ENCODE results near the gene INAVA. TPM values are rescaled to one million over a fixed set of nuclear protein-coding genes. Genes with fewer than 3 reads are reported as not detected.
A peak's percentile ranks its signal among the peaks of the same experiment; 100 is the strongest.

Gene INAVA
- total and polyA plus RNA-seq, 2 experiments from 2014 or later, result 25.3 to 43.9 TPM

DNA sequence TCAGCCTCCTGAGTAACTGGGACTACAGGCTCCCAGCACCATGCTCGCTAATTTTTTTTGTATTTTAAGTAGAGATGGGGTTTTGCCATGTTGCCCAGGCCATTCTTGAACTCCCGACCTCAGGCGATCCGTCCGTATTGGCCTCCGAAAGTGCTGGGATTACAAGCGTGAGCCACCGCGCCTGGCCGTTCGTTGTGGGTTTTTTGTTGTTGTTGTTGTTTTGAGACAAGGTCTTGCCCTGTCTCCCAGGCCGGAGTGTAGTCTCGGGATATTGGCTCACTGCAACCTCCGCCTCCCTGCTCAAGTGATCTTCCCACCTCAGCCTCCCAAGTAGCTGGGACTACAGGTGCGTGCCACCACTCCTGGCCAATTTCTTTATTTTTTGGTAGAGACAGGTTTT lies 4.7 kb upstream of the INAVA start:
- Mint-ChIP-seq H3K36me3 (ENCODE audit: low read depth) (peaks cover 4% of the 10 kb centered on the region; the same call in 1 of the 3 replicates), H3K9me3 (no peaks in the 10 kb centered on the region; the same call in 2 of the 3 replicates), H3K27me3 (ENCODE audit: insufficient read depth, low read depth, poor library complexity) (peaks cover 36% of the 10 kb centered on the region), H3K27ac (no peak overlapping the region), H3K4me1 (peaks cover 60% of the 10 kb centered on the region), H3K4me3 (peak overlapping the region; percentile 85; the same call in 2 of the 3 replicates)
- H3K36me3 ChIP-seq (ENCODE audit: insufficient read depth), result no peaks in the 10 kb centered on the region
- peaks cover 31% of the 10 kb centered on the region for H3K79me2 ChIP-seq (replicated peaks; ENCODE audit: insufficient read depth)
- no peak for ATAC-seq
- H3F3A ChIP-seq (replicated peaks; ENCODE audit: low read depth), result 0 out of 2 replicates have a peak, but pooled peaks cover 9% of the 10 kb centered on the region
- 0 out of 2 replicates have a peak overlapping the region, but pooled peaks have one; percentile 95 for H3K4me2 ChIP-seq
- H3K4me1 ChIP-seq (ENCODE audit: insufficient read depth), result peaks cover 54% of the 10 kb centered on the region
- DNase-seq (ENCODE audit: low spot score), result no peak
- no peak overlapping the region for H2AFZ ChIP-seq
- H3K4me3 ChIP-seq, result no peak overlapping the region
- no peaks in the 10 kb centered on the region for H3K9me2 ChIP-seq (ENCODE audit: insufficient read depth)
- no peak for TF ChIP-seq JUNB (IDR thresholded peaks at IDR 0.05; ENCODE audit: unreplicated experiment)
- TF ChIP-seq, protein P1, sequence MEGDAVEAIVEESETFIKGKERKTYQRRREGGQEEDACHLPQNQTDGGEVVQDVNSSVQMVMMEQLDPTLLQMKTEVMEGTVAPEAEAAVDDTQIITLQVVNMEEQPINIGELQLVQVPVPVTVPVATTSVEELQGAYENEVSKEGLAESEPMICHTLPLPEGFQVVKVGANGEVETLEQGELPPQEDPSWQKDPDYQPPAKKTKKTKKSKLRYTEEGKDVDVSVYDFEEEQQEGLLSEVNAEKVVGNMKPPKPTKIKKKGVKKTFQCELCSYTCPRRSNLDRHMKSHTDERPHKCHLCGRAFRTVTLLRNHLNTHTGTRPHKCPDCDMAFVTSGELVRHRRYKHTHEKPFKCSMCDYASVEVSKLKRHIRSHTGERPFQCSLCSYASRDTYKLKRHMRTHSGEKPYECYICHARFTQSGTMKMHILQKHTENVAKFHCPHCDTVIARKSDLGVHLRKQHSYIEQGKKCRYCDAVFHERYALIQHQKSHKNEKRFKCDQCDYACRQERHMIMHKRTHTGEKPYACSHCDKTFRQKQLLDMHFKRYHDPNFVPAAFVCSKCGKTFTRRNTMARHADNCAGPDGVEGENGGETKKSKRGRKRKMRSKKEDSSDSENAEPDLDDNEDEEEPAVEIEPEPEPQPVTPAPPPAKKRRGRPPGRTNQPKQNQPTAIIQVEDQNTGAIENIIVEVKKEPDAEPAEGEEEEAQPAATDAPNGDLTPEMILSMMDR (conservative IDR thresholded peaks at IDR 0.05; ENCODE audit: low read depth in 2 of 2), result no peak
- TF ChIP-seq POLR2AphosphoS5 (IDR thresholded peaks at IDR 0.05; ENCODE audit: low read depth), result no peak
- no peak for TF ChIP-seq CREB1 (CRISPR knock-in tag; IDR thresholded peaks at IDR 0.05; ENCODE audit: low read depth)
- TF ChIP-seq EZH2 (IDR thresholded peaks at IDR 0.05; ENCODE audit: low read depth, unreplicated experiment), result no peak
- no peaks in the 10 kb centered on the region for H3K27me3 ChIP-seq (ENCODE audit: insufficient read depth)
- H4K20me1 ChIP-seq (replicated peaks; ENCODE audit: insufficient read depth), result no peaks in the 10 kb centered on the region; the same call in 1 of the 2 replicates
- no peak overlapping the region for H3K27ac ChIP-seq (ENCODE audit: low read depth)

DNA sequence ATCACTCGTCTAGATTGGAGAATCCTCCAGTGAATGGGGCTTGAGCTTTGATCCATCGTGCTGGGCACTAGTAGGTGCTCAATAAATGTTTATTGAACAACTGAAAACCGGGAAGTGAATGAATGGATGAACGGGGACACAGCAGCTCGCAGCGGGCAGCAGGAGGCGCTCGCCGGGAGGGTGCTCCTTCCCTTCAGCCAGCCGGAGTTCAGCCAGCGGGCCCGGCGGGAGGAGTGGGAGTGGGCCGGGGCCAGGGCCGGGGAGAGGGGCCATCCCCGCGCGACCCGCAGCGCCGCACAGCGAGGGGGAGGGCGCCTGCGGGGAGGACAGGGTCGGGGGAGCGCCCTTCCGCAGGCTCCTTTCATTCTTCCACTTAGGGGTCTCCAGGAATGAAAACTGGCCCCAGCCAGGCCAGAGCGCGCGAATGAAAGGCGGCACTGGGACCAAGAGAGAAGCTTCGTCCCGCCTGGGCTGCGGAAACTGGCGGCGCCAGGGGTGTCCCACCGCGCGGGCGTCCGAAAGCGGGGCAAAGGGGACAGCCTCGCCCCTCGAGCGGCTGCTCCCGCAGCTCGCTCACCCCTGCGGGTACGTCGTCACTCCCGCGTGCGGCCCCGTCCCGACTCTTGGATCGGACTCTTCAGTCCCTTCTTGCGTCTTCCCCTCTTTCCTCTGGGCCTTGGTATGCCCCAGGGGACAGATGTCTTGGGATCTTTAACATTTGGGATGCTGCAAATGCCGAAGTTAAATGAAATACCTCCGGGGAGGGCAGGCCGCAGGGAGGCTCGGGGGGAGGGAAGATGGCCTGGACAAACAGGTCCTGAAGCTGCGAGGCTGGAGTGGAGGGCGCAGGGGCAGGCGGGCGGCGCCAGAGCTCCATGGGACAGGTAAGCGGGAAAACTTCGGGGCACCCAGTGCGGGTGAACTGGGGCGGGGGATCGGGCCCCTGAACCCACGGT lies 3.6 kb upstream of the INAVA start:
- ATAC-seq, result peak; percentile 52
- Histone ChIP-seq H3K4me1 (ENCODE audit: insufficient read depth) (peaks cover 64% of the 10 kb centered on the region), H3K27ac (ENCODE audit: low read depth) (peak overlapping the region; percentile 99)
- TF ChIP-seq, protein P2, sequence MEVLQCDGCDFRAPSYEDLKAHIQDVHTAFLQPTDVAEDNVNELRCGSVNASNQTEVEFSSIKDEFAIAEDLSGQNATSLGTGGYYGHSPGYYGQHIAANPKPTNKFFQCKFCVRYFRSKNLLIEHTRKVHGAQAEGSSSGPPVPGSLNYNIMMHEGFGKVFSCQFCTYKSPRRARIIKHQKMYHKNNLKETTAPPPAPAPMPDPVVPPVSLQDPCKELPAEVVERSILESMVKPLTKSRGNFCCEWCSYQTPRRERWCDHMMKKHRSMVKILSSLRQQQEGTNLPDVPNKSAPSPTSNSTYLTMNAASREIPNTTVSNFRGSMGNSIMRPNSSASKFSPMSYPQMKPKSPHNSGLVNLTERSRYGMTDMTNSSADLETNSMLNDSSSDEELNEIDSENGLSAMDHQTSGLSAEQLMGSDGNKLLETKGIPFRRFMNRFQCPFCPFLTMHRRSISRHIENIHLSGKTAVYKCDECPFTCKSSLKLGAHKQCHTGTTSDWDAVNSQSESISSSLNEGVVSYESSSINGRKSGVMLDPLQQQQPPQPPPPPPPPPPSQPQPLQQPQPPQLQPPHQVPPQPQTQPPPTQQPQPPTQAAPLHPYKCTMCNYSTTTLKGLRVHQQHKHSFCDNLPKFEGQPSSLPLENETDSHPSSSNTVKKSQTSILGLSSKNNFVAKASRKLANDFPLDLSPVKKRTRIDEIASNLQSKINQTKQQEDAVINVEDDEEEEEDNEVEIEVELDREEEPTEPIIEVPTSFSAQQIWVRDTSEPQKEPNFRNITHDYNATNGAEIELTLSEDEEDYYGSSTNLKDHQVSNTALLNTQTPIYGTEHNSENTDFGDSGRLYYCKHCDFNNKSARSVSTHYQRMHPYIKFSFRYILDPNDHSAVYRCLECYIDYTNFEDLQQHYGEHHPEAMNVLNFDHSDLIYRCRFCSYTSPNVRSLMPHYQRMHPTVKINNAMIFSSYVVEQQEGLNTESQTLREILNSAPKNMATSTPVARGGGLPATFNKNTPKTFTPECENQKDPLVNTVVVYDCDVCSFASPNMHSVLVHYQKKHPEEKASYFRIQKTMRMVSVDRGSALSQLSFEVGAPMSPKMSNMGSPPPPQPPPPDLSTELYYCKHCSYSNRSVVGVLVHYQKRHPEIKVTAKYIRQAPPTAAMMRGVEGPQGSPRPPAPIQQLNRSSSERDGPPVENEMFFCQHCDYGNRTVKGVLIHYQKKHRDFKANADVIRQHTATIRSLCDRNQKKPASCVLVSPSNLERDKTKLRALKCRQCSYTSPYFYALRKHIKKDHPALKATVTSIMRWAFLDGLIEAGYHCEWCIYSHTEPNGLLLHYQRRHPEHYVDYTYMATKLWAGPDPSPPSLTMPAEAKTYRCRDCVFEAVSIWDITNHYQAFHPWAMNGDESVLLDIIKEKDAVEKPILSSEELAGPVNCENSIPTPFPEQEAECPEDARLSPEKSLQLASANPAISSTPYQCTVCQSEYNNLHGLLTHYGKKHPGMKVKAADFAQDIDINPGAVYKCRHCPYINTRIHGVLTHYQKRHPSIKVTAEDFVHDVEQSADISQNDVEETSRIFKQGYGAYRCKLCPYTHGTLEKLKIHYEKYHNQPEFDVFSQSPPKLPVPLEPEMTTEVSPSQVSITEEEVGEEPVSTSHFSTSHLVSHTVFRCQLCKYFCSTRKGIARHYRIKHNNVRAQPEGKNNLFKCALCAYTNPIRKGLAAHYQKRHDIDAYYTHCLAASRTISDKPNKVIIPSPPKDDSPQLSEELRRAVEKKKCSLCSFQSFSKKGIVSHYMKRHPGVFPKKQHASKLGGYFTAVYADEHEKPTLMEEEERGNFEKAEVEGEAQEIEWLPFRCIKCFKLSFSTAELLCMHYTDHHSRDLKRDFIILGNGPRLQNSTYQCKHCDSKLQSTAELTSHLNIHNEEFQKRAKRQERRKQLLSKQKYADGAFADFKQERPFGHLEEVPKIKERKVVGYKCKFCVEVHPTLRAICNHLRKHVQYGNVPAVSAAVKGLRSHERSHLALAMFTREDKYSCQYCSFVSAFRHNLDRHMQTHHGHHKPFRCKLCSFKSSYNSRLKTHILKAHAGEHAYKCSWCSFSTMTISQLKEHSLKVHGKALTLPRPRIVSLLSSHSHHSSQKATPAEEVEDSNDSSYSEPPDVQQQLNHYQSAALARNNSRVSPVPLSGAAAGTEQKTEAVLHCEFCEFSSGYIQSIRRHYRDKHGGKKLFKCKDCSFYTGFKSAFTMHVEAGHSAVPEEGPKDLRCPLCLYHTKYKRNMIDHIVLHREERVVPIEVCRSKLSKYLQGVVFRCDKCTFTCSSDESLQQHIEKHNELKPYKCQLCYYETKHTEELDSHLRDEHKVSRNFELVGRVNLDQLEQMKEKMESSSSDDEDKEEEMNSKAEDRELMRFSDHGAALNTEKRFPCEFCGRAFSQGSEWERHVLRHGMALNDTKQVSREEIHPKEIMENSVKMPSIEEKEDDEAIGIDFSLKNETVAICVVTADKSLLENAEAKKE (CRISPR knock-in tag; IDR thresholded peaks at IDR 0.05), result no peak
- TF ChIP-seq, protein P1 (conservative IDR thresholded peaks at IDR 0.05; ENCODE audit: low read depth in 2 of 2), result peak; percentile 77 to 80
- peak; percentile 16; the same call in 1 of the 2 replicates for TF ChIP-seq CREB1 (CRISPR knock-in tag; IDR thresholded peaks at IDR 0.05; ENCODE audit: low read depth)
- TF ChIP-seq, protein P3, sequence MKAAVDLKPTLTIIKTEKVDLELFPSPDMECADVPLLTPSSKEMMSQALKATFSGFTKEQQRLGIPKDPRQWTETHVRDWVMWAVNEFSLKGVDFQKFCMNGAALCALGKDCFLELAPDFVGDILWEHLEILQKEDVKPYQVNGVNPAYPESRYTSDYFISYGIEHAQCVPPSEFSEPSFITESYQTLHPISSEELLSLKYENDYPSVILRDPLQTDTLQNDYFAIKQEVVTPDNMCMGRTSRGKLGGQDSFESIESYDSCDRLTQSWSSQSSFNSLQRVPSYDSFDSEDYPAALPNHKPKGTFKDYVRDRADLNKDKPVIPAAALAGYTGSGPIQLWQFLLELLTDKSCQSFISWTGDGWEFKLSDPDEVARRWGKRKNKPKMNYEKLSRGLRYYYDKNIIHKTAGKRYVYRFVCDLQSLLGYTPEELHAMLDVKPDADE (IDR thresholded peaks at IDR 0.05), result no peak

More for the DNA sequence above, 3.6 kb upstream of the INAVA start:
- Mint-ChIP-seq H3K4me1 (peaks cover 71% of the 10 kb centered on the region), H3K36me3 (ENCODE audit: low read depth) (peaks cover 4% of the 10 kb centered on the region; the same call in 1 of the 3 replicates), H3K4me3 (peak overlapping the region; percentile 85), H3K27ac (peak overlapping the region; percentile 95), H3K27me3 (ENCODE audit: insufficient read depth, low read depth, poor library complexity) (peaks cover 36% of the 10 kb centered on the region), H3K9me3 (no peaks in the 10 kb centered on the region; the same call in 2 of the 3 replicates)
- peak; percentile 90 for DNase-seq (ENCODE audit: low spot score)
- Histone ChIP-seq H4K20me1 (replicated peaks; ENCODE audit: insufficient read depth) (no peaks in the 10 kb centered on the region; the same call in 1 of the 2 replicates), H3K4me2 (peak overlapping the region; percentile 95), H3K4me3 (peak overlapping the region; percentile 74), H3K27me3 (ENCODE audit: insufficient read depth) (no peaks in the 10 kb centered on the region), H3K9me2 (ENCODE audit: insufficient read depth) (no peaks in the 10 kb centered on the region), H2AFZ (peak overlapping the region; percentile 85), H3F3A (replicated peaks; ENCODE audit: low read depth) (0 out of 2 replicates have a peak, but pooled peaks cover 9% of the 10 kb centered on the region), H3K79me2 (replicated peaks; ENCODE audit: insufficient read depth) (peaks cover 42% of the 10 kb centered on the region), H3K36me3 (ENCODE audit: insufficient read depth) (no peaks in the 10 kb centered on the region)
